GM12874 (cell line): ENCODE data around the gene CLCN7.

ENCODE experiments used
- CTCF ChIP-seq: IDR thresholded peaks from 2 replicates; pipeline ENCODE4 v1.5.1; 2011; ENCODE audit warnings: low read depth, mild to moderate bottlenecking, control low read depth, low read length, moderate library complexity; ENCODE audit not compliant: insufficient read depth

Gene CLCN7

DNA sequence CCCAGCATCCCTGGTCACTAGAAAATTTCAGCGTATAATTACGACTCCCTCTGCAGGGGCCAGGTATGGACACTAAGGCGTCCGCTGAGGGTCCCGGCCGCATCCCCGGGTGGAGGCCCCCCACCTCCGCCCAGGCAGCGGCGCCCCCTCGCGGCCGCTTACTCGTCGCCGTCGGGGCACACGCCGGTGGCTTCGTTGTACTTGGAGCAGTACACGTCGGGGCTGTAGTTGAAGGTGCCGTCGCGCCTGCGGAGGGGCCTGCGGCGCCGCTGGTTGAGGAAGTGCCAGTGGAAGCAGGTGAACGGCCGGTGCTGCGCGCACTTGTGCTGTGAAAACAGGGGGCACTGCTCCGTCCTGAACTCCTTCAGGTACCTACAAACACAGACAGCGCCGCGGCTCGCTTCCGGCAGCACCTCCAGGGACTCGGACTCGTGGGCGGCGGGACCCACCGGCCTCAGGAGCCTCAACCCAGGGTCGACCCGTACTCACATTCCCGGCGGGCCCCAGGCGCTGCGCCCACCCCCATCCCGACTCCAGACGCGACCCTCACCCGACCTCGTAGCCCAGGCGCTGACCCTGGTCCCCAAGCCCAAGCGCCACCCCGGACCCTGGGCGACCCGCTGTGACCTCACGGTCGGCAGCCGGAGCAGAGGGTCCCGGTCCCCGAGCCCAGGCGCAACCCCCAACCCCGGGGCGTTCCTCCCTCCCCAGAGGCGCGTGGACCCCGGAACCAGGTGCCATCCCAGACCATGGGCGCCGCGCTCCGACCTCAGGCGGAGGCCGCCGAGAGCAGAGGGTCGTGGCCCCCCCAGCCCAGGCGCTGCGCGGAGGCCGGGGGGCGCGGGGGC is 60.9 kb downstream of the CLCN7 start:
- peak; percentile 79 for TF ChIP-seq CTCF

DNA sequence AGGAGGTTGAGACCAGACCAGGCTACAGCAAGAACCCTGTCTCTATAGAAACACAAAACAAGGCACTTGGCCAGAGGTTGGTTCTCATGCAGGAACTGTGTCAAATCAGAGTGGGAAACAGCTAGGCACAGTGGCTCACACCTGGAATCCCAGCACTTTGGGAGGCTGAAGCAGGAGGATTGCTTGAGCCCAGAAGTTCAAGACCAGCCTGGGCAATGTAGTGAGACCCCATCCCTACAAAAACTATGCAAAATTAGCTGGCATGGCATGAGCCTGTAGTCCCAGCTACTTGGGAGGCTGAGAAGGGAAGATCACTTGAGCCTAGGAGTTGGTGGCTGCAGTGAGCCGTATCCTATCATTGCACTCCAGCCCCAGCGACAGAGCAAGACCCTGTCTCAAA is 62.0 kb downstream of the CLCN7 start:
- no peak for TF ChIP-seq CTCF

DNA sequence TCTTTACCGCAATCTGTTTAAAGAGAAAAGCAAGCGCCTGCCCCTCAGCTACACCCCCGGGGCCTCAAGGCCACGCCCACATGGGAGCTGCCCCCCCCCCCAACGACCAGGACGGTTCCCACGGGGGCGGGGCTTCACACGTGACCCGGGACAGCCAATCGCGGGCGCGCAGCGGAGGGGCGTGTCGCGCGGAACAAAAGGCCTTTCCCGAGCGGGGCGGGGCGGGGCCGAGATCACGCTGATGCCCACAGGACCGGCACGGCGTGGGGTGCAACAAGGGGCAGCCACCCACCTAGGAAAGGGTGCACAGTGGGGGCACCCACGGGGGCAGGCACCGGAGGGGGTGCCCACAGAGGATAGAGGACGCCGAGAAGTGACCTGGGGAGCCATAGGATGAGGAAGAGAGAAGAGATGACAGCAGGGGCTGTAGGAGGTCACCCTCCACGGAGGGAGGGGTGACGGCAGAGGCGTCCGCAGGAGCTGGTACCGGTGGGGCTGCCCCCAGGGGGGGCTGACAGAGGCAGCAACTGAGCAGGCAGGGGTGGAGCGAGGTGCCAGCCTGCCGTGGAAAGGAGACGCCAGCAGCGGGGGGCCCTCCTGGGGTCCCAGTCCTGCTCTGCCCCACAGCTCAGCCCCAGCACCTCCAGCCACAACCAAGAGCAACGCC is 66.5 kb downstream of the CLCN7 start:
- TF ChIP-seq CTCF = no peak

- no peak for TF ChIP-seq CTCF
Measured at GRCh38 chr16:1407753-1408152, 67.1 kb downstream of the CLCN7 start.

GRCh38 chr16:1403733-1404132 is 71.1 kb downstream of the CLCN7 start:
- TF ChIP-seq CTCF = no peak

DNA sequence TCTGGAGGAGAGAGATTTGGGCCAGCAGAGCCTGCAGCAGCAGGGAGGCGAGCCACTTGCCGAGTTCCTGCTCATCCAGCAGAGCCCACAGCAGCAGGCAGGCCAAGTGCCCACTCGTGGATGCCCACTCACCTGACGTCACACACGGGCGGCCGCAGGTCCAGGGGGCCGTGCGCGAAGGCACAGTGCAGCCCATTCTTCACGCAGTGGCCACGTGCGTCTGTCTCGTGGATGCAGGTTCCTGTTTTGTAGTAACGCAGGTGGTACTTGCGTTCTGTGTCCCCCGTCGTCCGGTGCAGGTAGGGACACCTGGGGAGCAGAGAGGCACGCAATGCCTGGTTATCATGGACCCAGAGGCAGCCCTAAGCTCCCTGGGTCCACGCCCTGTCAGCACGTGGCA is 71.8 kb downstream of the CLCN7 start:
- TF ChIP-seq CTCF = no peak

DNA sequence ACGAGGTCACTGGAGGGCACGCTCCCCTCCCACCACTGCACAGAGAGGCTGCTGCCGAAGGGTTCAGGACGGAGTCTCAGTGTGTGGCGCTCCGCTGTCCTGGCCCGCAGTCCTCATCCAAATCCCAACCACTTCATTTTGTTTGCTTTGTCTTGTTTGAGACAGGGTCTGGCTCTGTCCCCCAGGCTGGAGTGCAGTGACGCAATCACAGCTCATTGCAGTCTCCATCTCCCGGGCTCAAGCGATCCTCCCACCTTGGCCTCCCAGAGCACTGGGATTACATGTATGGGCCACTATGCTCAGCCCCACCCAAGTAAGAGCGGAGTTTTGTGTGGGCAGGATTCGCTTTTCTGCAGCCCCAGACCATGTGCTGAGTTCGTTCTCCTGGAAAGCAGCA is 73.1 kb downstream of the CLCN7 start:
- no peak for TF ChIP-seq CTCF
